ENCODE measurements around the gene MFSD12.

DNA sequence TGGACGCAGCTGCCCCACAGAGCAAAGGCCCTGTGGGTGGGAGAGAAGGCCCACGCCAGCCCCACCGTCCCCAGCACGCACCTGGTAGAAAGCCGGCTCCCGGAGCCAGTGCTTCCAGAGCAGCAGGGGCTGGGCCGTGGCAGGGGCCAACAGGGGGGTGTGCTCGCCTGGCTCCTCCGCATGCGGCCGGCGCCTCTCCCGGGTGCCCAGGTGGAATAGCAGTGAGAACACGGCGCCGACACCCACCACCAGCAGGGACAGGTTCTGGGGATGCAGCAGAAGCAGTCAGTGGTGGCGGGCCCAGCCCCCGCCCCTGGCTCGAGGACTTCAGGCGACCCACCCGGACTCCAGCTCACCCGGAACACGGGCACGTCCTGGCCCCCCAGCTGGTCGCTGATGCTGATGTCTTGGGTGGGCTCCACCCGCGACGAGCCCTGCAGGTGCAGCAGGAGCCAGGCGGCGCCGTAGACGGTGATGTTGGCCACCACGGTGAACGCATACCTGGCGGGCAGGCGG is 9.6 kb downstream of the MFSD12 start:
- TF ChIP-seq CTCF (conservative IDR thresholded peaks at IDR 0.05 in 1 of 2, IDR thresholded peaks at IDR 0.05 in 1 of 2; ENCODE audit: extremely low read depth in 1 of 2, insufficient read depth in 1 of 2, low read depth in 1 of 2, low read length in 2 of 2) (no peak), EZH2 (IDR thresholded peaks at IDR 0.05; ENCODE audit: borderline replicate concordance, low read length) (no peak)

Data from mammary epithelial cell (primary cell).